ENCODE measurements around the gene TMEM221. TPM values are rescaled to one million over a fixed set of nuclear protein-coding genes. Genes with fewer than 3 reads are reported as not detected.

TMEM221 gene
- total RNA-seq, 3 donors from 2014 or later, result not detected

DNA sequence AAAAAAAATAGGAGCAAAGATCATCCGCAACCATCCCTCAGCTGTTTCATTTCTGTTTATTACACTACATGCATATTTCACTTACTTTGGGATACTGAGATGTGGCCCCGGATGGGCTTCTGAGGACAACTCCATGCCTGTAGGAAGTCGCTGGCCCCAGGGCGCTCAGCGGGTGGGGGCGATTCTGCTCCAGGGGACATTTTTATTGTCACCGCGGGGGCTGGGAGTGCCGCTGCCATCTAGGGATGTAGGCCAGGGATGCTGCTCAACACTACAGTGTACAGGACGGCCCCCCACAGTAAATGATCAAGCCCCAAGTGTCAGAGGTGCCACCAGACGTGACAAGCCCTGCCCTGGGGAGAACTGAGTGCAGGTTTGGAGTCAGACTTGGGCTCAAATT, 36.7 kb downstream of the TMEM221 start:
- H3K36me3 Mint-ChIP-seq (ENCODE audit: insufficient read depth), result peaks cover 16% of the 10 kb centered on the region
- no peak overlapping the region for H3K4me3 Mint-ChIP-seq
- H3K9me3 Mint-ChIP-seq, result no peaks in the 10 kb centered on the region
- ATAC-seq (no peak), DNase-seq (no peak)
- no peaks in the 10 kb centered on the region for H3K27me3 Mint-ChIP-seq (ENCODE audit: low read depth)
- H3K4me1 Mint-ChIP-seq (ENCODE audit: low read depth), result peaks cover 21% of the 10 kb centered on the region

DNA sequence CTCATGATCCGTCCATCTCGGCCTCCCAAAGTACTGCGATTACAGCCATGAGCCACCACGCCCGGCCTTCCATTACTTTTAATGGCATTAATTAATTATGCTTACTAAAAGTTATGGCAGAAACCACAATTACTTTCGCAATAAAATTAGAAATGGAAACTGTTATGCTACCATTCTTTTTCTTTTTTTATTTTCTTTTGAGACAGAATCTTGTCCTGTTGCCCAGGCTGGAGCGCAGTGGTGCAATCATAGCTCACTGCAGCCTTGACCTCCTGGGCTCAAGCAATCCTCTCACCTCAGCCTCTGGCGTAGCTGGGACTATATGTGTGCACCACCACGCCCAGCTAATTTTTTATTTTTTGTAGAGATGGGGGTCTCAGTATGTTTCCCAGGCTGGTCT, 38.5 kb downstream of the TMEM221 start:
- ATAC-seq, result no peak
- H3K9me3 Mint-ChIP-seq, result no peaks in the 10 kb centered on the region
- no peak overlapping the region for H3K4me3 Mint-ChIP-seq

DNA sequence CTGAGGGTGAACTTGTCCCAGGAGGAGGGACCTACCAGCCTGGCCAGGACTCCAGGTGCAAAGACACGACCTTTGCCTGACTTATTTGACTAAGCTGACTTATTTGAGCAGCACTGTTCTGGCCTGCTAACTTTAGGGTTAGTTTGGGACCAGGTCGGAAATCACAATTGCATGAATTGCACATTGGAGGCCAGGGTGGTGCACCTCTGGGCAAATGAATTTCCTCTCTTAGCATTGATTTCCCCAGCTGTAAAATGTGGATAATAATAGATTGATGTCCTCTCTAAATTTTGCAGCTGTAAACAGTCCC, 41.6 kb downstream of the TMEM221 start:
- Mint-ChIP-seq H3K36me3 (ENCODE audit: insufficient read depth) (peaks cover 2% of the 10 kb centered on the region), H3K27me3 (ENCODE audit: low read depth) (no peaks in the 10 kb centered on the region), H3K4me1 (ENCODE audit: low read depth) (peaks cover 28% of the 10 kb centered on the region), H3K9me3 (no peaks in the 10 kb centered on the region), H3K4me3 (peak overlapping the region; percentile 84)
- DNase-seq (no peak), ATAC-seq (no peak)

More for the DNA sequence above, 38.5 kb downstream of the TMEM221 start:
- no peak for DNase-seq
- no peaks in the 10 kb centered on the region for H3K27me3 Mint-ChIP-seq (ENCODE audit: low read depth)
- peaks cover 26% of the 10 kb centered on the region for H3K4me1 Mint-ChIP-seq (ENCODE audit: low read depth)
- H3K36me3 Mint-ChIP-seq (ENCODE audit: insufficient read depth), result peaks cover 12% of the 10 kb centered on the region

DNA sequence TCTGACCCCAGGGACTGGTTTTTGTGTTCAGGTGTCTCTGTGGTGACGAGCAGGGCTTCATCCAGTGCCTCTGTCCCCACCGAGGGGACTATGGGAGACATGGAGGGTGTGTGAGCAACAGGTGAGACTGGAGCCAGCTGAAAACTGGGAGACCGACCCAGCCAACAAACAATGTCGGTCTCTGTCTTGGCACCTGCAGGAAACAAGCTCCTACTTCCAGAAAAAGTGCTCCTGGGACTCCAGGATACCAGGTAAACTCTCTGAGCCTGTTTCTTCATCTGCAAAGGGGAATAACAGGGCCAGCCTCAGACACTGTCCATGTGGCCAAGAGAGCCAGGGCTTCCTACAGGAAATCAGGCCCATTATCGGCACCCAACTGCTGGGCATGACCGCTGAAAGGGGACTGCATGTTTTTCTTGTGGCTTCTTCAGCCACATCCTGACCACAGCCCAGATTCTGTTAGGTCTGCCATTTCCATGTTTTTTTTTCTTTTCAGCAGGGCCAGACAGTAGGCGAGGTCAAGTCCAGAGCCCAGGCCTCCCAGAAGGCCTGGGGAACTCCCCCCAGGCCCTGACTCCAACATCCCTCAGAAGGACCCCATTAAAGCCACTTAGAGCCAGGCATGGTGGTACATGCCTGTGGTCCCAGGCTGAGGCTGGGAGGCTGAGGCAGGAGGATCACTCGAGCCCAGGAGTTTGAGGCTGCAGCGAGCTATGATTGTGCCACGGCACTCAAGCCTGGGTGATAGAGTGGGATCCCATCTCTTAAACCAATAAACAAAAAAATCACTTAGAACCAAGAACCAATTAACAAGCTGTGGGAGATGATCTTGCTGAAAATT, 42.2 kb downstream of the TMEM221 start:
- peaks cover 2% of the 10 kb centered on the region for H3K36me3 Mint-ChIP-seq (ENCODE audit: insufficient read depth)
- DNase-seq, result no peak
- peak; percentile 24 to 35 for ATAC-seq

DNA sequence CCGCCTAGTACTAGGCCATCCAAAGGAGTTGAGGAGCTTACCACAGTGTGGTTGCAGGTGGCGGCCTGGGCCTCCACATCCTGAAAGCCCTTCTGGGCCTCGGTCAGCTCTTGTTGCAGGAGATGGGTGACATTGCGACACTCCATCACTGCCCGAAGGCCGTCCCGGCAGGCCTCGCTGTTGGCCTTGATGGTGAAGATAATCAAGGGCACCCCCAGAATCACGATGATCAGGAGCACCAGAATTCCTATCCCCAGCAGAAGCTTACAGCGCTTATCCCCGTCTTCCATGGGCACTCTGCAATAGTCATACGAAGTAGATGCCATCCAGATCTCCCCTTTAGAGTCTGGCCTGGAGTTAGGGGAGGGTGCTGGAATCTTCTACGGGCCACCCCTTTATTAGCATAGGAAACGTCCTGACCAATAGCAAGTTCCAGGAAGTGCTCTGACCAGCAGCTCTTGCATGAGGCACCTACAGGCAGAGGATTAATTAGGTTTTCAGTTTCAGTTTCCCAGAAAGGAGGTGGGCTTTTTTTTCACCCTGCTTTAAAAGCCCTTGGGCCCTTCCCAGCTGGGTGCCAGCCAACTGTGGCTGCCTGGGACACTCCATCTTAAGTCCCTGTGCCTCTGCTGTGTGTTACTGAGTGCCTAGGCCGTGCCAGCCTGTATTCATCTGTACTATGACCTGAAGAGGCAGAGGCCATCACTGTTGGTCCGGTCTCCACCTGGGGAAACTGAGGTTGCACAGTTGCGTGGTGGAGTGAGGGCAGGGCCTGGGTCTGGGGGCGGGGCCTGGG, 43.0 kb downstream of the TMEM221 start, which contains the start of gene BST2:
BST2 (minus strand) TSS at position 381 of the 796 bp plus-strand sequence; CDS start at position 326, 55 bp downstream.
- DNase-seq (peak; percentile 17), ATAC-seq (peak; percentile 69 to 75)
- H3K4me1 Mint-ChIP-seq (ENCODE audit: low read depth), result peaks cover 29% of the 10 kb centered on the region
- peak within 1 kb of the TSS; percentile 84 for H3K4me3 Mint-ChIP-seq
- H3K36me3 Mint-ChIP-seq (ENCODE audit: insufficient read depth), result peaks cover 3% of the 10 kb centered on the region
- no peaks in the 10 kb centered on the region for H3K27me3 Mint-ChIP-seq (ENCODE audit: low read depth)
- no peaks in the 10 kb centered on the region for H3K9me3 Mint-ChIP-seq

More for the DNA sequence above, 42.2 kb downstream of the TMEM221 start:
- Mint-ChIP-seq H3K9me3 (no peaks in the 10 kb centered on the region), H3K4me1 (ENCODE audit: low read depth) (peaks cover 29% of the 10 kb centered on the region), H3K4me3 (peak overlapping the region; percentile 84), H3K27me3 (ENCODE audit: low read depth) (no peaks in the 10 kb centered on the region)

DNA sequence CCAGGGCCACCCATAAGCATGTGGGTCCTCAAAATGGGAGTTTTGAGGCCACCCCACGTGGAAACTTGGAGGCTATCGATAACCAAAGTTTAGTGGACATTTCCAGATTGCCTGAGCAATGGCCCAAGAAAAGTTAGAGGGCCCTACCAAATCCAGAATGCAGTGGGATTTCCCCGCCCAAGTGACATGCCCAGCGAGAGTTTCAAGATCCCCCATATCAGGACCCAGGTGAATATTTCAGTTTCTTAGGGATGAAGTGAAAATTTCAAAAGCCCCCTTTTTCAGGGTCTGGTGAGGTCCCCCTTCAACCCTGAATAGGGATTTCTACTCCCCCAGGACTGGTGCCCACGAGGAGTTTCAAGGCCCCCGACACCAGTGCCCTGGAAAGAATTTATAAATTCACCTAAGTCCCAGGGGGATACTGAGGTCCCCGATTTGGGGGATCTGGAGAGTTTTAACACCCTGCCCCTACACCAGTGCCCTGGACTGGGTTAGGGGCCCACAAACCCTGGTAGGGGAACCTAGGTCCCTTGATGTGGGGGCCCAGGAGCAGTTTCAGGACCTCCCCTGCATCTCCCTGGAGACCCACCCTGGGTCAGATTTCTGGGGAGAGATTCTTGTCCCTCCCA, 43.7 kb downstream of the TMEM221 start:
- H3K27me3 Mint-ChIP-seq (ENCODE audit: low read depth), result no peaks in the 10 kb centered on the region
- peak overlapping the region; percentile 84 for H3K4me3 Mint-ChIP-seq
- H3K4me1 Mint-ChIP-seq (ENCODE audit: low read depth), result peaks cover 29% of the 10 kb centered on the region
- H3K9me3 Mint-ChIP-seq, result no peaks in the 10 kb centered on the region
- H3K36me3 Mint-ChIP-seq (ENCODE audit: insufficient read depth), result peaks cover 3% of the 10 kb centered on the region
- ATAC-seq, result peak in 1 of 2 donors; percentile 1
- DNase-seq, result no peak

DNA sequence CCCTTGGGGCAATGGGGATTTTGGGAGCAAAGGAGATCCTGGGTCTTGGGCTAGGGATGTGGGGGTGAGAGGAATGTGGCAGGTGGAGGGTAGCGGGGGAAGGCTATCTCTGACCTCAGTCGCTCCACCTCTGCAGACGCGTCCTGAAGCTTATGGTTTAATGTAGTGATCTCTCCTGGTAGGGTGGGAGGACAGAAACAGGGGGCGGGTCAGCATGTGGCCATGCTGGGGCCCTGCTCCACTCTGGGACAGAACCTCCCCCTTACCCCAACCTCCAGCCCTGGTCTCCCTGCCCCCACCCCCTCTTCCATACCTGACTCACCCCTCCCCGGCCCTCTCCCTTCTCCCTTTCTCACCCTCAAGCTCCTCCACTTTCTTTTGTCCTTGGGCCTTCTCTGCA, 44.5 kb downstream of the TMEM221 start:
- ATAC-seq (no peak), DNase-seq (no peak)
- peaks cover 3% of the 10 kb centered on the region for H3K36me3 Mint-ChIP-seq (ENCODE audit: insufficient read depth)
- H3K9me3 Mint-ChIP-seq, result no peaks in the 10 kb centered on the region
- no peaks in the 10 kb centered on the region for H3K27me3 Mint-ChIP-seq (ENCODE audit: low read depth)
- H3K4me3 Mint-ChIP-seq, result peak overlapping the region; percentile 84
- peaks cover 29% of the 10 kb centered on the region for H3K4me1 Mint-ChIP-seq (ENCODE audit: low read depth)

DNA sequence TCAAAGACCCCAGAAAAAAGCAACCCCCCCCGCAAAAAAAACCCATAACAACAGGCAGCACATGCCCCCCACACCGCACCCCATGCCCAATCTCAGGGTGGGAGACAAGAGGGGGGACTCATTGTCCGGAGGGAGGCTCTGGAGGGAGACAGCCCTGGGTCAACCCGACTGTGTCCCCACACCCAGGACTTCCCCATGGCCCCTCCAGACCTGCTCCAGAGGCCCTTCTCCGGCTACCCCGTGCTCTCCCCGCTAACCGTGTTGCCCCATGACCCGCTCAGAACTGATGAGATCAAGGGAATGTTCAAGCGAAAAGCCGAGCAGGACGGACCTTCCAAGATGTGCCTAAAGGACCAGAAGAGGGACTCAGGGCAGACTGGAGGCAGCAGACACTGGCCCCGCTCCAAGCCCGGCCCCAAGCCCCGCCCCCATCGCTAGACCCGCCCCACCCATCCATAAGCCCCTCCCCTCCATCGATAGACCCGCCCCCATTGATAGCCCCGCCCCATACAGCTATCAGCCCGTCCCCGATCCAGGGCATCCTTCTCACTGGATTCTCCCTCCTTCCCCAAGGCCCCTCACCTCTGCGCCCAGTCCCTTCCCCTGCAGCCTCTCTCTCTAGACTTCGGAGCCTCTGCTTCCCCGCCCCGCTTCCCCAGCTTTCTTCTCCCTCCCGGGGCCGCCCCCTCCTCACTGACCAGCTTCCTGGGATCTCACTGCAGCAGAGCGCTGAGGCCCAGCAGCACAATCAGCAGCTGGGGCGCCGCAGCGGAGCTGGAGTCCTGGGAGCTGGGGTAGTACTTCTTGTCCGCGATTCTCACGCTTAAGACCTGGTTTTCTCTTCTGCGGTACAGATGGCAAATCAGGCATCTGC, 45.2 kb downstream of the TMEM221 start:
- Mint-ChIP-seq H3K27me3 (ENCODE audit: low read depth) (no peaks in the 10 kb centered on the region), H3K4me1 (ENCODE audit: low read depth) (peaks cover 29% of the 10 kb centered on the region), H3K36me3 (ENCODE audit: insufficient read depth) (peaks cover 3% of the 10 kb centered on the region), H3K9me3 (no peaks in the 10 kb centered on the region), H3K4me3 (peak overlapping the region; percentile 84)
- DNase-seq (peak; percentile 20), ATAC-seq (peak; percentile 27 to 38)

DNA sequence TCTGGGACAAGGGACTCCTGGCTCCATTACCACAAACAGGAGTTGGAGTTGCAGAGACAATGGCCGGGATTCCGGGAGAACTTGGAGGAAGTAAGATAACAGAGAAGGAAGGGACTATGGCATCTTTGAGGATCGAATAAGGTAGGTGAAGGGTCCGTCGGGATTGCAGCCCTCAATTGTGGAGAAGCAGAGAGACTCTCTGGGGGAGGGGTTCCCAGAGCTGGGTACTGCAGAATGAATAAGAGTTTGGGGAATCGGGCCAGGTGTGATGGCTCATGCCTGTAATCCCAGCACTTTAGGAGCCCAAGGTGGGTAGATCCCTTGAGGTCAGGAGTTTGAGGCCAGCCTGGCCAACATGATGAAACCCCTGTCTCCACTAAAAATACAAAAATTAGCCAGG, 46.8 kb downstream of the TMEM221 start:
- no peaks in the 10 kb centered on the region for H3K27me3 Mint-ChIP-seq (ENCODE audit: low read depth)
- H3K4me1 Mint-ChIP-seq (ENCODE audit: low read depth), result peaks cover 17% of the 10 kb centered on the region
- no peak for DNase-seq
- ATAC-seq, result no peak
- H3K4me3 Mint-ChIP-seq, result no peak overlapping the region
- no peaks in the 10 kb centered on the region for H3K9me3 Mint-ChIP-seq
- peaks cover 3% of the 10 kb centered on the region for H3K36me3 Mint-ChIP-seq (ENCODE audit: insufficient read depth)

DNA sequence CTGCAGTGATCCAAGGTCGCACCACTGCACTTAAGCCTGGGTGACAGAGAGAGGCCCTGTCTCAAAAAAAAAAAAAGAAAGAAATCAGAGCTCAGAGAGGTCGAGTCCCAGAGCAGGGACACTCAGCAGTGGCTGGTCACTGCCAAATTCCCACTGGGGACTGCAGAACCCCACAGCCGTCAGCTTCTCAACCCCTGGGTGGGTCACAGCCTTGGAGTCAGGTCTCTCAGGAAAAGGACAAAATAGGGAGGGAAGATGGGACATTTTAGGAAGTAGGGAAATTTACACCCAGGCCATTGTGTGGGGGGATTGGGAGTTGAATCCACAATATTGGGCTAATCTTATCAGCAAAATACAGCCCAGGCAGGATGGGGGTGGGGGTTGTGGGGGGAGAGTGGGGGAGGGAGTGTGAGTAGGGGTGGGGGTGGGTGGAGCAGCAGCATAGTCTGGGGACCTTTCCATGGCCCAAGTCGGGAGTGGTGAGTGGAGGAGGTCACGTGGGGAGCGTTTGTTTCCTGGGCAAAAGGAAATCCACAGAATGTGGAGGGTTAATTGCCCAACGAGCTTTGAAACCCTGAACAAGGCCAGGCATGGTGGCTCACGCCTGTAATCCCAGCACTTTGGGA, 49.5 kb downstream of the TMEM221 start:
- H3K4me1 Mint-ChIP-seq (ENCODE audit: low read depth), result peaks cover 15% of the 10 kb centered on the region
- H3K27me3 Mint-ChIP-seq (ENCODE audit: low read depth), result no peaks in the 10 kb centered on the region
- H3K36me3 Mint-ChIP-seq (ENCODE audit: insufficient read depth), result peaks cover 3% of the 10 kb centered on the region
- DNase-seq (no peak), ATAC-seq (no peak)
- H3K4me3 Mint-ChIP-seq, result no peak overlapping the region
- no peaks in the 10 kb centered on the region for H3K9me3 Mint-ChIP-seq

DNA sequence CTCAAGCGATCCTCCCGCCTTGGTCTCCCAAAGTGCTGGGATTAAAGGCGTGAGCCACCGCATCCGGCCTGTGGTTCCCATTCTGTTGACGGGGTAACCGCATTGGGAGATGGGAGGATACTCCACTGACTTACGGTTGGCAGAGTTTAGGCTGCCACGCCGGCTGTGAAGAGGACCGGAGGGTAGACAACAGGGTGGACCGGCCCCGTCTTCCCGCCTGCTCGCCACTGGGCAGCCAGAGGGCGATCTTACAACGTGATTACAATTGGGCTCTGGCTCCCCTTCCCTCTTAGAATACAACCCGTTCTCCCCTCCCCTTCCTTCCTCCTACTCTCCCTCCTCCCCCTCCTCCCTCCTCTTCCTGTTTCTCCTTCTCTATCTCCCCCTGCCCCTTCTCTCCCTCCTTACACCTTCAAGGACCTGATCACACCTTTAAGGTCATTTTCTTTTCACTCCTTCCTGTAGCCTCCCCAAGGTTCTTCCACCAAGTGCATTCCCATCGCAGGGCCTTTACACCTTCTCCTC, 53.5 kb downstream of the TMEM221 start:
- Mint-ChIP-seq H3K4me3 (peak overlapping the region; percentile 4), H3K36me3 (ENCODE audit: insufficient read depth) (no peaks in the 10 kb centered on the region), H3K4me1 (ENCODE audit: low read depth) (peaks cover 22% of the 10 kb centered on the region), H3K27me3 (ENCODE audit: low read depth) (no peaks in the 10 kb centered on the region), H3K9me3 (no peaks in the 10 kb centered on the region)
- DNase-seq (peak; percentile 55), ATAC-seq (peak in 1 of 2 donors; percentile 29)

DNA sequence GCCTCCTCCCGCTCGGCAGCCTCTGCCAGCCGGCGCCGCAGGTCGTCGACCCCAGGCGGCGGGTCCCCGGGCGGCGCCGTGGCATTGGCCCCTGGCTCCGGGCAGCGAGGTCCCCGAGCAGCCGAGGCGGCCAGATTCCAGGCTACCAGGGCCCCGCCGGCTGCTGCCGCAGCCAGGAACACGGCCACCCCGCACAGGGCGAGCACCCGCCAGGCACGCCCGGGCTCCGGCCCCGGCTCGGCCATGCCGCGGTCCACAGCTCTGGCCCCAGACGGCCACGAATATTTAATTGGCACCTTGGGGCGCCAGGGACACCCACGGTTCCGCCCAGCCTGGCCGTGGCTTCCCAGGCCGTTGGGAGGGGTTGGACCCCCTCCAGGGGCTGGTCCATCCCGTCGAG, 54.6 kb downstream of the TMEM221 start, which contains the start of gene CCDC194:
CCDC194 (minus strand) TSS at position 283 of the 400 bp plus-strand sequence; CDS start at position 245, 38 bp downstream.
- peaks cover 22% of the 10 kb centered on the region for H3K4me1 Mint-ChIP-seq (ENCODE audit: low read depth)
- H3K36me3 Mint-ChIP-seq (ENCODE audit: insufficient read depth), result no peaks in the 10 kb centered on the region
- no peak for ATAC-seq
- peak within 1 kb of the TSS; percentile 4 for H3K4me3 Mint-ChIP-seq
- H3K27me3 Mint-ChIP-seq (ENCODE audit: low read depth), result no peaks in the 10 kb centered on the region
- DNase-seq, result no peak
- no peaks in the 10 kb centered on the region for H3K9me3 Mint-ChIP-seq

DNA sequence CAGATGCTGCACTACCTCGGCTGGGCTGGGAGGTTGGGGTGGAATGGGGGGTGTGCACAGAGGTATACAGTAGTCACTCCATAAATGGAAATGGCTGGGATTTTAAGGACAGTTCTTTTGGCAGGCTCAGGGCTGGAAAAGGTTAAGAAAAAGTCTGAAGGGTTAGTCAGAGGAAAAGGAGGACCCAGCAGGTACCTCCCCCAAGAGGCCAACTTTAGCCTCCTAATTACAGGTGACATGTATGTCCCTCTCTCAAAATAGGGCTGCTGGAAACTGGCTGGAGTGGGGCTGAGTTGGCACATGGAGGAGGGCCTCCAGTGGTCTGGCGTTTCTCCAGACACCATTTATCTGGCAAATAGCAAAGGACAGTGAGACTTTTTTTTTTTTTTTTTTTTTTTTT, 55.5 kb downstream of the TMEM221 start:
- DNase-seq, result no peak
- no peak overlapping the region for H3K4me3 Mint-ChIP-seq
- H3K9me3 Mint-ChIP-seq, result no peaks in the 10 kb centered on the region

More for the DNA sequence above, 55.5 kb downstream of the TMEM221 start:
- Mint-ChIP-seq H3K4me1 (ENCODE audit: low read depth) (peaks cover 22% of the 10 kb centered on the region), H3K36me3 (ENCODE audit: insufficient read depth) (no peaks in the 10 kb centered on the region), H3K27me3 (ENCODE audit: low read depth) (no peaks in the 10 kb centered on the region)
- ATAC-seq, result no peak

All from activated T-cell treated with anti-CD3 and anti-CD28 coated beads, Interleukin-2, amount 50 U/mL, for 4 hours (primary cell).